GM12875 (cell line): ENCODE measurements around the gene GPR17.

Experiments used
- H3K4me3 ChIP-seq: one replicate; pipeline ENCODE4 v1.5.1; 2011; ENCODE audit warnings: low read depth, low read length, control low read depth
- CTCF ChIP-seq: IDR thresholded peaks from 2 replicates; pipeline ENCODE4 v1.5.1; 2011; ENCODE audit warnings: low read depth, mild to moderate bottlenecking, control low read depth, inconsistent platforms, low read length, moderate library complexity, borderline replicate concordance; ENCODE audit not compliant: insufficient read depth

Gene GPR17

GRCh38 chr2:127645395-127646291, at the start of gene GPR17:
Gene GPR17, plus strand, starts transcription at chr2:127646153. Its CDS starts 4,583 bp downstream, at chr2:127650736.
- no peak for TF ChIP-seq CTCF
- H3K4me3 ChIP-seq: no peak within 1 kb of the TSS

- TF ChIP-seq CTCF: no peak
Observed at GRCh38 chr2:127596311-127597045, 49.5 kb upstream of the GPR17 start.

GRCh38 chr2:127597046-127597983, 48.6 kb upstream of the GPR17 start:
- H3K4me3 ChIP-seq: no peak overlapping the region
- TF ChIP-seq CTCF: no peak

More at GRCh38 chr2:127596311-127597045, 49.5 kb upstream of the GPR17 start:
- no peak overlapping the region for H3K4me3 ChIP-seq

- no peak for TF ChIP-seq CTCF
Observed at GRCh38 chr2:127597984-127598380, 48.0 kb upstream of the GPR17 start.

GRCh38 chr2:127598711-127599110, 47.2 kb upstream of the GPR17 start:
- H3K4me3 ChIP-seq: no peak overlapping the region
- TF ChIP-seq CTCF: no peak

More at GRCh38 chr2:127597984-127598380, 48.0 kb upstream of the GPR17 start:
- no peak overlapping the region for H3K4me3 ChIP-seq

GRCh38 chr2:127599211-127599610, 46.7 kb upstream of the GPR17 start:
- TF ChIP-seq CTCF: no peak
- H3K4me3 ChIP-seq: no peak overlapping the region
